Hepatocyte (in vitro differentiated cells): ENCODE measurements around the gene SLIT1. TPM values are rescaled to one million over a fixed set of nuclear protein-coding genes. Genes with fewer than 3 reads are reported as not detected.

Experiments
- DNase-seq: peaks from one replicate; pipeline ENCODE4 v3.0.0-alpha.2; 2016; ENCODE audit warnings: low spot score
- H2AFZ ChIP-seq: fragments of 200-600 bp; sonication (generic); 2 replicates; pipeline ENCODE4 v1.6.0; 2016; ENCODE audit warnings: antibody characterized with exemption, mild to moderate bottlenecking
- H3K27ac ChIP-seq: fragments of 200-600 bp; sonication (generic); 2 replicates; pipeline ENCODE4 v1.5.1; 2016; ENCODE audit warnings: mild to moderate bottlenecking
- H3K27me3 ChIP-seq: fragments of 200-600 bp; sonication (generic); 2 replicates; pipeline ENCODE4 v1.6.1; 2016
- H3K36me3 ChIP-seq: fragments of 200-600 bp; sonication (generic); replicated peaks from 2 replicates; pipeline ENCODE4 v1.5.1; 2016; ENCODE audit warnings: low read depth; ENCODE audit not compliant: insufficient read depth
- H3K4me1 ChIP-seq: fragments of 200-600 bp; sonication (generic); 2 replicates; pipeline ENCODE4 v1.5.1; 2016; ENCODE audit warnings: mild to moderate bottlenecking, moderate library complexity; ENCODE audit not compliant: insufficient read depth
- H3K4me2 ChIP-seq: fragments of 200-600 bp; sonication (generic); 2 replicates; pipeline ENCODE4 v1.6.0; 2016
- H3K4me3 ChIP-seq: fragments of 200-600 bp; sonication (generic); 2 replicates; pipeline ENCODE4 v1.5.1; 2016; ENCODE audit warnings: mild to moderate bottlenecking
- H3K79me2 ChIP-seq: fragments of 200-600 bp; sonication (generic); 2 replicates; pipeline ENCODE4 v1.6.0; 2017; ENCODE audit warnings: mild to moderate bottlenecking
- H3K9me2 ChIP-seq: fragments of 200-600 bp; sonication (generic); replicated peaks from 2 replicates; pipeline ENCODE4 v1.6.0; 2017; ENCODE audit warnings: mild to moderate bottlenecking; ENCODE audit not compliant: insufficient read depth
- H3K9me3 ChIP-seq: fragments of 200-600 bp; sonication (generic); 2 replicates; pipeline ENCODE4 v1.5.1; 2016; ENCODE audit warnings: low read depth, mild to moderate bottlenecking
- H4K20me1 ChIP-seq: fragments of 200-600 bp; sonication (generic); 2 replicates; pipeline ENCODE4 v1.6.0; 2016; ENCODE audit warnings: mild to moderate bottlenecking; ENCODE audit not compliant: insufficient read depth, poor library complexity, severe bottlenecking
- EZH2 ChIP-seq: fragments of 200-600 bp; sonication (generic); IDR thresholded peaks from 2 replicates; pipeline ENCODE4 v1.6.1; 2016; ENCODE audit warnings: antibody characterized with exemption, mild to moderate bottlenecking, borderline replicate concordance
- EZH2phosphoT487 ChIP-seq: fragments of 200-600 bp; sonication (generic); IDR thresholded peaks from one replicate; pipeline ENCODE4 v1.6.1; 2018; ENCODE audit warnings: antibody characterized with exemption, mild to moderate bottlenecking, low read depth, moderate library complexity; ENCODE audit not compliant: unreplicated experiment, severe bottlenecking
- WGBS: methylation state at CpG from one replicate; pipeline ENCODE4 v1.1.6; 2016; ENCODE audit warnings: low lambda C conversion rate; ENCODE audit errors: missing lambda C conversion rate; 5-methylcytosine and 5-hydroxymethylcytosine counted together
- polyA plus RNA-seq: library from polyadenylated mRNA; unstranded; fragments of >200 nt; fragmentation: Nextera tagmentation; extraction: Ambion mirVana; gene quantifications from 2 replicates; pipeline ENCODE4 v1.2.1, GENCODE V29; 2016
- total RNA-seq: library from RNA; depleted of rRNA; stranded (reverse); fragments of >200 nt; gene quantifications from 2 replicates; pipeline ENCODE4 v1.2.3, GENCODE V29; 2014
- TF ChIP-seq, protein P1 (sequence below): fragments of 200-600 bp; sonication (generic); IDR thresholded peaks from 2 replicates; pipeline ENCODE4 v1.5.1; 2016; ENCODE audit warnings: antibody characterized with exemption, mild to moderate bottlenecking; ENCODE audit not compliant: poor library complexity

Gene SLIT1
- total and polyA plus RNA-seq, 2 experiments from 2014 or later = 0.47 to 0.65 TPM

DNA sequence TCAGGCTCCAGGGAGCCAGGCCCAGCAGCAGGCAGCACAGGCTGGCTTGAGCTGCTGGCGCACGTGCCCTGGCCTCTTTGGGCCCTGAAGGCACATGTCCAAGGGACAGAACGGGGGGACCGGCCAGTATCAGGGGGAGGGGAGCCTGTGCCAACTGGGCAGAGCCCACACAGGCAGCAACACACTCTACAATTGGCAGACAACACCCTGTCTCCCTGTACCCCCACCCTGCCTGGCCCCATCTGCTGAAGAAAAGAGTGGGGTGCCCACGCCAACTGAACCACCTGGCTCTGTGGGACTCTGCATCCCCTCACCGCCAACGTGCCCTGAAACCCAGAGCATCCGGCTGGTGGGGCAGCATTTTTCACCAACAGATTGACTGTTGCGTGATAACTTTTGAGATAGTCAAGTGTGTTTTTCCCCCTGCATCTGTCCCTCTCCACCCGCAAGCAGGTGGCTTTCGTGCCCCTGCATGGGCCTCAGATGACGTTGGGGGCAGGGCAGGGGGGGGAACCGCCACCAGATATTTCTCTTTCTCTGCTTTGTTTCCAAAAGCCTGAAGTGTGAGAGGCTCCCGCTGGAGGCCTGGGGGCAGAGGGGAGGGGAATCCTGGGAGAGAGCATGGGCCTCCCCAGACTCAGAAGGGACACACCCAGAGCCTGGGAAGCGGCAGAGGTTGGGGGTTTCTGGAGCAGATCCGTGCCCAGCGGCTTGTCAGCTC is 21.8 kb downstream of the SLIT1 start:
- Histone ChIP-seq H3K9me2 (no peaks in the 10 kb centered on the region), H3K36me3 (no peaks in the 10 kb centered on the region), H2AFZ (no peak overlapping the region), H3K27ac (no peak overlapping the region), H3K4me2 (no peak overlapping the region), H3K27me3 (no peaks in the 10 kb centered on the region), H3K4me3 (no peak overlapping the region), H3K4me1 (no peaks in the 10 kb centered on the region), H3K9me3 (no peaks in the 10 kb centered on the region), H3K79me2 (no peaks in the 10 kb centered on the region), H4K20me1 (no peaks in the 10 kb centered on the region)
- TF ChIP-seq EZH2phosphoT487 (no peak), EZH2 (no peak)
- TF ChIP-seq, protein P1, sequence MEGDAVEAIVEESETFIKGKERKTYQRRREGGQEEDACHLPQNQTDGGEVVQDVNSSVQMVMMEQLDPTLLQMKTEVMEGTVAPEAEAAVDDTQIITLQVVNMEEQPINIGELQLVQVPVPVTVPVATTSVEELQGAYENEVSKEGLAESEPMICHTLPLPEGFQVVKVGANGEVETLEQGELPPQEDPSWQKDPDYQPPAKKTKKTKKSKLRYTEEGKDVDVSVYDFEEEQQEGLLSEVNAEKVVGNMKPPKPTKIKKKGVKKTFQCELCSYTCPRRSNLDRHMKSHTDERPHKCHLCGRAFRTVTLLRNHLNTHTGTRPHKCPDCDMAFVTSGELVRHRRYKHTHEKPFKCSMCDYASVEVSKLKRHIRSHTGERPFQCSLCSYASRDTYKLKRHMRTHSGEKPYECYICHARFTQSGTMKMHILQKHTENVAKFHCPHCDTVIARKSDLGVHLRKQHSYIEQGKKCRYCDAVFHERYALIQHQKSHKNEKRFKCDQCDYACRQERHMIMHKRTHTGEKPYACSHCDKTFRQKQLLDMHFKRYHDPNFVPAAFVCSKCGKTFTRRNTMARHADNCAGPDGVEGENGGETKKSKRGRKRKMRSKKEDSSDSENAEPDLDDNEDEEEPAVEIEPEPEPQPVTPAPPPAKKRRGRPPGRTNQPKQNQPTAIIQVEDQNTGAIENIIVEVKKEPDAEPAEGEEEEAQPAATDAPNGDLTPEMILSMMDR = no peak
- no peak for DNase-seq
- WGBS = 73% methylated on average over 15 of the region's 17 CpGs

DNA sequence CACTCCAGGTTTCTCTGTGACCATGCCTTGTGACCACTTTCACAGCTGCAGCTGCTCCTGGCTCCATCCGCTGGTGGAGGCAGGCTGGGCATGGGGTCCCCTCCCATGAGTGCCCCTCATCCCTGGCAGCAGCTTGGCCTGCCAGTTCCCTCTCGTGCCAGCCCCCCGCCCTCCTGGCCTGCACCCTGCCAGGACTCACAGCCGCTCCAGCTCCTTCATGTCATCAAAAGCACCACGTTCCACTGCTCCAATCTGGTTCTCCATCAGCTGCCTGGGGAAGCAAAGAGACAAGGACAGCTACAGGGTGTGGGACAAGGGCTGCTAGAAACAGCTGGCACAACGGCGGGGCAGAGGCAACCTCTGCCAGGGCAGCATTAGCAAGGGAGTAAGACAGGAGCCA is 22.6 kb downstream of the SLIT1 start:
- Histone ChIP-seq H3K4me2 (no peak overlapping the region), H4K20me1 (no peaks in the 10 kb centered on the region), H3K27me3 (no peaks in the 10 kb centered on the region), H3K27ac (no peak overlapping the region), H2AFZ (no peak overlapping the region), H3K9me3 (no peaks in the 10 kb centered on the region), H3K4me1 (no peaks in the 10 kb centered on the region), H3K9me2 (no peaks in the 10 kb centered on the region), H3K79me2 (no peaks in the 10 kb centered on the region), H3K4me3 (no peak overlapping the region), H3K36me3 (no peaks in the 10 kb centered on the region)
- TF ChIP-seq EZH2 = no peak
- TF ChIP-seq EZH2phosphoT487 = no peak
- TF ChIP-seq, protein P1 = no peak
- WGBS = 91% methylated on average over 7 of the region's 7 CpGs
- no peak for DNase-seq

DNA sequence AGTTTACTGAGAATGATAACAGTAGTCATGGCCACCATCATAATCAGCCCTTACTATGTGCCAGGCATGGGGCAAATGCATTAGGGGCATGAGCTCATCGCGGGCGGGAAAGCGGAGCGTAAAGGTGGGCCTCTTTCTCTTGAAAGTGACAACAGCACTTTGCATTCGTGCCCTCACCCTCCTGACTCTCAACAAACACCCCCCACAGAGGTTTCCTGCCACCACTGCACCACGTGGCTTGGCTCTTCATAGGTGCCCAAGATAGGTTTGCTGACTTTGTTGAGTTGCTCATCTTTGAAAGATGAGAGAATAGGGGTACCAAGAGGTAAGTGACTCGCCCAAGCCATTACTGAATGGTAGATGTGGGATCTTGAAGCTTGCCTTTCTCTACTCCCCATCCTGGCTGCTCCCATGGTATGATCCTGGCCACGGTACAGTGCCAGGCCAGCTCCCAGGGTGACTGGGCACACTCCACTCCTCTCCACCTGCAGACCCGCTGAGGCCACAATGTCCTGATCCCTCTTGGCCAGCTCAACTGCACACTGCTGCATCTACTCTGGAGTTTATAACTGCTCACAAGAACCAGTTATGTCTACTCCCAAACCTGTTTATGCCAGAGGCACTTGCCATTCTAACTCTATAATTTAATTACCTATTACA is 26.0 kb downstream of the SLIT1 start:
- H3K9me2 ChIP-seq = no peaks in the 10 kb centered on the region
- H3K9me3 ChIP-seq = no peaks in the 10 kb centered on the region
- no peak for DNase-seq
- no peak overlapping the region for H3K27ac ChIP-seq
- no peaks in the 10 kb centered on the region for H3K36me3 ChIP-seq
- H3K27me3 ChIP-seq = no peaks in the 10 kb centered on the region
- H2AFZ ChIP-seq = no peak overlapping the region
- H3K4me1 ChIP-seq = no peaks in the 10 kb centered on the region
- no peaks in the 10 kb centered on the region for H4K20me1 ChIP-seq
- H3K4me3 ChIP-seq = no peak overlapping the region
- H3K4me2 ChIP-seq = no peak overlapping the region
- TF ChIP-seq EZH2 = no peak
- TF ChIP-seq EZH2phosphoT487 = no peak
- TF ChIP-seq, protein P1 = no peak
- 90% methylated on average over 10 of the region's 10 CpGs for WGBS
- H3K79me2 ChIP-seq = no peaks in the 10 kb centered on the region
